H1 (cell line): ENCODE data around the gene SYNJ2.

Experiments used
- CTCF ChIP-seq, 3 experiments: IDR thresholded peaks; 1 replicate in 2 of 3; 2 replicates in 1 of 3; pipeline versions ENCODE4 v1.5.1 to v1.6.1; 2011; ENCODE audit warnings: low read length in 3 of 3, mild to moderate bottlenecking in 3 of 3, inconsistent platforms in 2 of 3, low read depth in 1 of 3, moderate library complexity in 1 of 3; ENCODE audit not compliant: insufficient read depth in 1 of 3; ENCODE audit errors: control extremely low read depth in 1 of 3
- EZH2 ChIP-seq: fragments of 200-600 bp; sonication (generic); IDR thresholded peaks from 2 replicates; pipeline ENCODE4 v1.7.1; 2012; ENCODE audit warnings: low read depth, mild to moderate bottlenecking, moderate library complexity, low read length, inconsistent platforms; ENCODE audit not compliant: severe bottlenecking

- TF ChIP-seq CTCF (IDR thresholded peaks at IDR 0.05; ENCODE audit: control extremely low read depth in 1 of 3, insufficient read depth in 1 of 3, low read depth in 1 of 3, low read length in 3 of 3) (no peak), EZH2 (no peak)
Measured at GRCh38 chr6:158049055-158050028, 67.7 kb downstream of the SYNJ2 start.
